NCI-H446 treated with DMSO at 0.1 percent for 48 hours (cell line): ENCODE measurements around the gene POMT2.
A peak's percentile ranks its signal among the peaks of the same experiment; 100 is the strongest.
"Not testable (repeated sequence)": the region's sequence is repeated elsewhere in the genome, so short reads cannot be mapped to it uniquely, and the experiment has no call there.

Experiments
- DNase-seq: peaks from one replicate; lab custom pipeline; 2025; lab: John Stamatoyannopoulos, UW

The POMT2 gene, protein sequence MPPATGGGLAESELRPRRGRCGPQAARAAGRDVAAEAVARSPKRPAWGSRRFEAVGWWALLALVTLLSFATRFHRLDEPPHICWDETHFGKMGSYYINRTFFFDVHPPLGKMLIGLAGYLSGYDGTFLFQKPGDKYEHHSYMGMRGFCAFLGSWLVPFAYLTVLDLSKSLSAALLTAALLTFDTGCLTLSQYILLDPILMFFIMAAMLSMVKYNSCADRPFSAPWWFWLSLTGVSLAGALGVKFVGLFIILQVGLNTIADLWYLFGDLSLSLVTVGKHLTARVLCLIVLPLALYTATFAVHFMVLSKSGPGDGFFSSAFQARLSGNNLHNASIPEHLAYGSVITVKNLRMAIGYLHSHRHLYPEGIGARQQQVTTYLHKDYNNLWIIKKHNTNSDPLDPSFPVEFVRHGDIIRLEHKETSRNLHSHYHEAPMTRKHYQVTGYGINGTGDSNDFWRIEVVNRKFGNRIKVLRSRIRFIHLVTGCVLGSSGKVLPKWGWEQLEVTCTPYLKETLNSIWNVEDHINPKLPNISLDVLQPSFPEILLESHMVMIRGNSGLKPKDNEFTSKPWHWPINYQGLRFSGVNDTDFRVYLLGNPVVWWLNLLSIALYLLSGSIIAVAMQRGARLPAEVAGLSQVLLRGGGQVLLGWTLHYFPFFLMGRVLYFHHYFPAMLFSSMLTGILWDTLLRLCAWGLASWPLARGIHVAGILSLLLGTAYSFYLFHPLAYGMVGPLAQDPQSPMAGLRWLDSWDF

DNA sequence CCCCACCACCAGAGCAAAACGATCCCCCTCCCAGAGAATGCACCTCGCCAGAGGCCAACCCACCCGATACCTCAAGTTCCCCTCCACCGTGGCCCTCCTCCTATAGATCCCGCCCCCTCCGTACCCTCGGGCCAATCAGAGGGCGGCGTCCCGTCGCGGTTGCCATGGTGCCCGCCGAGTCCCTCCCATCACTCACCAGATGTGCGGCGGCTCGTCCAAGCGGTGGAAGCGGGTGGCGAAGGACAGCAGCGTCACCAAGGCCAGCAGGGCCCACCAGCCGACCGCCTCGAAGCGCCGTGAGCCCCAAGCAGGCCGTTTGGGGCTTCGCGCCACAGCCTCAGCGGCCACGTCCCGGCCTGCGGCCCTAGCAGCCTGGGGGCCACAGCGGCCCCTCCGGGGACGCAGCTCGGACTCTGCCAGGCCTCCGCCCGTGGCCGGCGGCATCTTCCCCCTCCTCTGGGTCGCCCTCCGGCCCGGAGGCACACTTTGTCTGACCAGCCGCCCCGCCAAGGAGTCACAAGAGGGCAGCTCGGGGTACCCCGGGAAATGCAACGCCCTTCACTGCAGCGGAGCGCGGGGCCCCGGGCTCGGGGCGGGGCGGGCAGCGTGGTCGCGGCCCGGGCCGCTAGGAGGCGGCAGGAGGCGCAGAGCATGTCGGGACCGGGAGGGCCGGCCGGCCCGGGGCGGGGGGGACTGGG is at the start of gene POMT2:
Gene POMT2, minus strand, starts transcription at position 646 of the 698 bp plus-strand sequence. Its CDS starts 202 bp downstream, at position 444.
- peak; percentile 68 for DNase-seq

GRCh38 chr14:77369285-77369684 is 48.6 kb upstream of the POMT2 start:
- DNase-seq, result no peak

GRCh38 chr14:77364146-77364545 is 43.5 kb upstream of the POMT2 start:
- DNase-seq, result no peak

DNA sequence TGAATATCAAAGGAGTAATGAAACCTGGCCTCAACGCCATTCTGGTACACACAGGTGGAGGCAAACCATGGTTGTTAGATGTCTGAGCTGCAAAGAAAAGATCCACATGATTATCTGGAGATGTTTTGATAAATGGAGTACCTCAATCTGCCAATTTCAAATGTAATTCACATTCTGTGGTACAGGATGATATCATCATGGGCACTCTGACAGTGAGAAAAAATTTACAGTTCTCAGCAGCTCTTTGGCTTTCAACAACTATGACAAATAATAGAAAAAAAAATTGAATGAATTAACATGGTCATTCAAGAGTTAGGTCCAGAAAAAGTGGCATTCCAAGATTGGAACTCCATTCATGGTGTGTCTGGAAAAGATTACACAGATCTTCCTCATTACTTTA is 38.9 kb upstream of the POMT2 start:
- no peak for DNase-seq

DNA sequence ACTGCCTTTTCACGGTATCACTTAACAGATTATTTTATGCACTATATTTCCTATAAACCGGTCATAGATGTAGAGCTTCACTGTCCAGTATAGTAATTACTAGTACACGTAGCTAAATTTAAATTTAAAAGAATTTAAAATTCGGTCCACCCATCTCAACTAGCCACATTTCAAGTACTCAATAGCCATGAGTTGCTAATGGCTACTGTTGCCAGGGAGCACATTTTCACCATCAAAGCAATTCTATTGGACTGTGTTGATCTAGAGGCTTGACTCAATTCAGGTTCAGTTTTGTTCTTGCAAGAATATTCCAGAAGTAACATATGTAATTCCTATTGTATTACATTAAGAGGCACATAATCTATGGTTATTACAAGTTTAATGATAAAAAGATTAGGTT is 36.2 kb upstream of the POMT2 start:
- DNase-seq, result no peak

GRCh38 chr14:77355811-77356210 is 35.1 kb upstream of the POMT2 start:
- DNase-seq, result no peak

DNA sequence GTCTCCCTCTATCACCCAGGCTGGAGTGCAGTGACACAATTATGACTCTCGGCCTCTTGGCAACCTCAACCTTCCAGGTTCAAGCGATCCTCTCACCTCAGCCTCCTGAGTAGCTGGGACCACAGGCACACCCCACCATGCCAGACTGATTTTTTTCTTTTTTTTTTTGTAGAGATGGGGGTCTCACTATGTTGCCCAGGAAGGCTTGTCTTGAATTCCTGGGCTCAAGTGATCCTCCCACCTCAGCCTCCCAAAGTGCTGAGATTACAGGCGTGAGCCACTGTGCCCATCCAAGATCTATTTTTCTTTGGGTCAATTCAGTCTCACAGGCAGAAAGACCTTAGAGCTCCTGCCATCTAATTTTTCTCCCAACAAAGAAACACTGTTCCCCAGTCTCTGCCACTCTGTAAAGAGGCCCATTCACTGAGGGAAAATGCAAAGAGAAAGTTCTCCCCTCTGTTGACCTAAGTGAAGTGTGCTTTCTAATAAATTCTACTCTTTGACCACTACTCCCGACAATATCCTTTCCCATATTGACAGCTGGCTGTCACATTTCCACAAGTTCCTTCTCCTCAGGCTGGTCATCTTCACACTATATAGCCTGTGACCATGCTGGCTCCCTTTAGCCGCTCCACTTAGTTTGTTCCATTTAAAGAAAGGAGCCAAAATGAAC is 32.9 kb upstream of the POMT2 start:
- DNase-seq, result no peak

DNA sequence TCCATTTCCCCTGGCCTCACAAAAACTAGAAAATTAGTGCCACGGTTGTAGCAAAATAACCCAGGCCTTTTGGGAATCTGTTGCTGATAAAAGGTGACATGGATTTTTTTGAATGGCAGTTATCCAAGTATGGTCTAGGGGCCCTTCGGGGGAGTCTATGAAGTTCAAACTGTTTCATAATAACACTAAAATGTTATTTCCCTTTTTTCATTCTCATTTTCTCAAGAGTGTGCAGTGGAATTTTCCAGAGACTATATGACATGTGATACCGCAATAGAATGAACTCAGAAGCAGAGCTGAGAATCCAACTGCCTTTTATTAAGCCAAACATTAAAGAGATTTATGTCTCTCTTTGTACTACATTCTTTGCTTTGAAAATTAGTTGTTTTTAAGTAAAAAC is 27.1 kb upstream of the POMT2 start:
- no peak for DNase-seq

- no peak for DNase-seq
These were observed 25.8 kb upstream of the POMT2 start for GRCh38 chr14:77346495-77346894.

DNA sequence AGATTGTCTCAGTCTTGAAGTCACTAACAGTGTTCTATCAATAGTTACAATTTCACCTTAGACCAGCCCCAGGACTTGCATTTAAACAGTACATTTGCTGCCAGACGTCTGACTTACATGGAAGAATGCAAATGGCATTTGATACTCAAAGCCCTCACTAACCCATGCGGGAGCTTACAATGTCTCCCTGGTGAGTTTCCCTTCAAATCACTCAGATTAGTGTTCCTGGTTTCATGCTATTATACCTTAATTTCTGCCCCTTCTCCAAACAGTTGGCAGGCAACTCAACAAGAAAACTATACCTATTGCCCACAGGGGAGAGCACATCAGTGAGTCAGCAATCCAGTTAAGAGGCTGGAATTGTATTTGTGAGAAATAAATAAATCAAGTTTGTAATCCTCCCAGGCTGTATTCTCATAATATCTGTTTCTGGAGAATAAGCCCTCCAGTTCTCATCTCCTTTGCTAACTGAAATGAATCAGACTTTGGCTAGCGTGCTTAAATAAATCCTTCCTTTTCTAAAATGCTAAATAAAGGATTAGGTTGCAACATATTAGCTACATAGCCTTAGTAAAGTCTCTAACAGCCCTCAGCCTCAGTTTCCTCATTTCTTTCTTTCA is 23.8 kb upstream of the POMT2 start:
- DNase-seq, result no peak

GRCh38 chr14:77343662-77344061 is 23.0 kb upstream of the POMT2 start:
- no peak for DNase-seq

DNA sequence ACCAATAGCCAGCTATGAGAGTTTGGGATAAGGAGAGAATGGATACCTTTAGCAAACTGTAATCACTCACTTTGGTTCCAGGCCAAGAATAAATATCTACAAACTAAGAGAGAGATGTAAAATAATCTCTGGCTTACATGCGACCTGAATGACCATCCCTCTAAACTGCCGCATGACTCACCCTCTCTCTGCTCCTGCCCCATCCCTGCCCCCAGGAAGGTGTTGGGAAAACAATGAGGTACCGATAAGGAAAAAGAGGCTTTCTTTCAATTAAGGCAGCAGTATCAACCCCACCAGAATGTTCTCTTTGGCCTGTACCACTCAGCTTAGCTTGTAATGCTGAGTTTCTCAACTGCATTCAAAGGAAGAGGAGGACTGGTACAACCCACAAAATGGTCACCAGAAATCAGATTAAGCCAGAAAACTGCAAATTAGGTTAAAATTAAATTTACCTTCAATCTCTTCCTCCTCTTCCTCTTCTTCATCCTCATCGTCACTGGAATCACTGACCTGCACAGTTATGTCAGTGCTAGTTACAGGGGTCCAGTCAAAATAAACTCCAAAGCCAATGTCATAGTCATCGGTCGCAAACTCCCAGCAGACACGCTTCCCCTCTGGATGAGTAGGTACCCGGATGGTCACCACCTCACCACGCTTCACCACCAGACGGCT is 22.2 kb upstream of the POMT2 start:
- no peak for DNase-seq

DNA sequence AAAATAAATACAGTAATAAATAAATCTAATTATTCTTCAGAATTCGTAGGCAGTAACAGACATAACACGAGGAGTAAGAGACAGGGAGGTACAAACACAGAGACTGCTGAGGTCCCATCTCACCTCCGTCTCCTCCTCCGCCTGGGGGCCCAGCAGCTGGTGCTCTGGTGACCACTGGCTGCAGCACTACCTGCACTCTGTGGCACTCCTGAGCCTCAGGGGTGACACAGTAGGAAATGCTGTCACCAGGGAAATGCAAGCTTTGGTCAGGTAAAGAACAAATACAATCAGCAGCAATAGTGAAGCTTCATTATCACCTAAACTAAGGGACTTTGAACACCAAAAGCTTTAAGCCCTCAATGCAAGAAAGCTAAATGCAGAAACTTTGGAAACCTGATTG is 19.7 kb upstream of the POMT2 start:
- no peak for DNase-seq

DNA sequence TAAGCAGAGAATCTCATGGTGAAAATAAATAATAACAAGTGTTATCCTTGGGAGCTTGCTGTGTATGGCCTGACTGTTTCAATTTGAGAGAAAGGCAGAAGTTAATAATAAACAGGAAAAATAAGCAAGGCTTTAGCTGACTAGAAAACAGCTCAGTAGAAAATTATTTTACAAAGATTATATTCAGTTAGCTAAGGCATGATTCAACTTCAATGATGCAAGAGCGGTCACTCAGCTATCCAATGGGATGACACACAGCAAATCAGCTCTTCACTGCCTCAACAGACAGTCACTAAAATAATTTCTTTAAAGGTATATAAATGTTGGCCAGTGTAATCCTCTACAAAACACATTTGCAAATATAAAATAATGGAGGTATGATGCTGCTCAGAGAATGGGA is 18.7 kb upstream of the POMT2 start:
- DNase-seq, result no peak

DNA sequence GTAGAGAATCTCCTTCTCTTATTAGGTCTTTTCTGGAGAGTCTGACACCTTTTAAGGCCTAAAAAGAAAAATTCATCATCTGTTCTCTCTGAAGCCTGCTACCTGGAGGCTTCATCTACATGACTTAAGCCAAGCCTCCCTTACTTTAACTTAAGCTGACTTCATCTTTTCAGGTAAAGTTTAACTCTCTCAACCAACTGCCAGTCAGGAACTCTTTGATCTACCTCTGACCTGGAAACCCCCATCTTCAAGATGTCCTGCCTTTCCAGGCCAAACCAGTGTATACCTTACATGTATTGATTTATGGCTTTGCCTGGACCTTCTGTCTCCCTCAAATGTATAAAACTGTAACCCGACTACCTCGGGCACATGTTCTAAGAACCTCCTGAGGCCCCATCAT is 17.6 kb upstream of the POMT2 start:
- no peak for DNase-seq

DNA sequence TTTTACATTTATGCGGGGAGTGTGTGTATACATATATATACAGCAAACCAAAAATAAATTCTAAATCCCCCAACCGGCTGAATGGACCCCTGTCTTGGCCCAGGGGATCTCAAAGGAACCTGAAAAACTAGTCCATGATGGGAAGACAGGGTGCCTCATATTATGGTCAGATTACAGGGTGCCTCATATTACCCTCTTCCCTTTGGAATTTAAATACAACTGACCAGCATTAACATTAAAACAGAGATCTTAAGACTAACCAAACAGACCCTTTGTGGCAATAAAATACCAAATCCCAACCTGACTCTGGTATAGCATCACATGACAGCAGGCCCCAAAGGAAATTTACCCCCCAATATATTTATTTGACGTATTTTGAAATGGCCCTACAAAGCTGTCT is 17.2 kb upstream of the POMT2 start:
- no peak for DNase-seq

DNA sequence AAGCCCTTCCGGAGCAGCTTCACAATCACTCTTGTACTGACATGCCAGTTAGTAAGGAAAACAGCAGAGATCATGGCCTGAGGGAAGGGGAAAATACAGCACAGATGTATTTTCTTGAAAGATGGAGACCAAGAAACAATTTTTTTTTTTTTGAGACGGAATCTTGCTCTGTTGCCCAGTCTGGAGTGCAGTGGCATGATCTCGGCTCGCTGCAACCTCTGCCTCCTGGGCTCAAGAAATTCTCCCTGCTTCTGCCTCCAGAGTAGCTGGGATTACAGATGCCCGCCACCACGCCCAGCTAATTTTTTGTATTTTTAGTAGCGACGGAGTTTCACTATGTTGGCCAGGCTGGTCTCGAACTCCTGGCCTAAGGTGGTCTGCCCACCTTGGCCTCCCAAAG is 16.6 kb upstream of the POMT2 start:
- DNase-seq, result not testable (repeated sequence)

- DNase-seq, result no peak
These were observed 14.9 kb upstream of the POMT2 start for GRCh38 chr14:77335576-77335975.

DNA sequence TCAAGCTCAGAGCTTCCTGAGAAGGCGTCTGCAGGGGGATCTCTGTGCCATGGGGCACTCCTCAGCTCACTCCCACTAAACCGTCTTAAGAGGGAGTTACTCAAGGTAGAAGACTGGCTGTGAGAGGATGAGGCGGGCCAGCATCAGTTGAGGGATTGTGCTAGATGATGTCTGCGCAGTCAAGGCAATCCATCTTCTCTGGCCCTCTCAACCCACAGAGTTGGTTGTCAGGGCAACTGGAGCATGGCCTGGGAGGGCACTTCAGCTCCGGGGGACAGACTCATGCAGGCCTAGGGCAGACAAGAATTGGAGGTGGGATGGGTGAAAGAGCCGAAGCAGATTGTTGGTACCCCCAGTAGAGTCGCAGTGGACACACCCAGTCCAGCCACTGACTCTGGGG is 9.2 kb upstream of the POMT2 start:
- no peak for DNase-seq

DNA sequence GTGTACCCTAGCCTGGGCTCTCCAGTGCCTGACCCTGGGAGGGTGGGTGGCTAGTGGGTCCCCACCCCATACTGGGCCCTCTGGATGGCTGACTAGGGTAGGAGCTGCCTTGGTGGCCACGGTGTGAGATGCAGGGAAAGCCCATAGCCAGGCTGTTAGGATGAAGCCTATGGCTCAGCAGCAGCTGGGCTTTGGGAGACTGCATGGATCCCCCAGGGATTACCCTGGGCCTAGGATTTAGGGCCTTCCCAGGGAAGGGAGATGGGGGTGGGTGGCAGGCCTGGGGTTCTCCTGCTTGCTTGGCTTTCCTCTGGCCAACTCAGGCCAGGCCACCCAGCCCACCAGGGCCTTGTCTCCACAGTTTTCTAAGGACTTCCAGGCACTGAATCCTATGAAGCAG is 6.4 kb upstream of the POMT2 start:
- no peak for DNase-seq

- no peak for DNase-seq
These were observed 5.0 kb upstream of the POMT2 start for GRCh38 chr14:77325746-77326094.
